Measurements from ENCODE around the gene RHBDL1. TPM values are rescaled to one million over a fixed set of nuclear protein-coding genes. Genes with fewer than 3 reads are reported as not detected.

Gene RHBDL1
- total RNA-seq, 4 donors from 2014 or later: 1.5 to 2.0 TPM; not detected in 2

GRCh38 chr16:658679-659571, 16.5 kb upstream of the RHBDL1 start:
- TF ChIP-seq POLR2A (IDR thresholded peaks at IDR 0.05): no peak
- TF ChIP-seq CTCF (IDR thresholded peaks at IDR 0.05): no peak
- Histone ChIP-seq H3K36me3 (no peaks in the 10 kb centered on the region), H3K9me3 (no peaks in the 10 kb centered on the region), H3K27me3 (no peaks in the 10 kb centered on the region), H3K27ac (no peak overlapping the region), H3K4me3 (no peak overlapping the region), H3K4me1 (peaks cover 3 to 5% of the 10 kb centered on the region in 2 donors)
- intact Hi-C loops (cut with DNase I; ENCODE audit: low total_unique reads): no loop called here
- DNase-seq: no peak

GRCh38 chr16:659618-660017, 15.9 kb upstream of the RHBDL1 start:
- no peak overlapping the region for H3K4me3 ChIP-seq
- no peaks in the 10 kb centered on the region for H3K27me3 ChIP-seq
- peaks cover 3 to 5% of the 10 kb centered on the region in 2 donors for H3K4me1 ChIP-seq
- H3K36me3 ChIP-seq: no peaks in the 10 kb centered on the region
- H3K27ac ChIP-seq: no peak overlapping the region
- DNase-seq: no peak
- H3K9me3 ChIP-seq: no peaks in the 10 kb centered on the region
- TF ChIP-seq POLR2A (IDR thresholded peaks at IDR 0.05) (no peak), CTCF (IDR thresholded peaks at IDR 0.05) (no peak)
- intact Hi-C loops (cut with DNase I; ENCODE audit: low total_unique reads): loop anchor here (10.0 kb wide), 1 partner anchor 85 kb away; no protein-coding TSS in a partner anchor

DNA sequence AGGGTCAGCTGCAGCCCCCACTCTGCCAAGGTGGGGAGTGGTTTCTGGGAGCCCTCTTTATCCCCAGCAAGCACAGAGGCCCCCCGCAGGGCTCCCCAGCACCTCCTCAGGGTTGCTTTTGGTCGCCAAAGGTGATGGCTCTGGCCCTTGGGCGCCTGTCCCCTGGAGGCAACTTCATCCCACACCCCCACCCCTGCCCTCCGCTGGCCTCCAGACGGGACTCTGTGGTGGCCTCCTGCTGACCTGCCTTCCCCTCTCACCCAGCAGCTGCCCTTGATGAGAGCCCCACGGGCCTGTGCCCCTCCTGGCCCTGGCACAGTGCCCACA, 15.4 kb upstream of the RHBDL1 start:
- TF ChIP-seq POLR2A (IDR thresholded peaks at IDR 0.05) (no peak), CTCF (IDR thresholded peaks at IDR 0.05) (no peak)
- H3K27me3 ChIP-seq: no peaks in the 10 kb centered on the region
- no peaks in the 10 kb centered on the region for H3K9me3 ChIP-seq
- intact Hi-C loops (cut with DNase I; ENCODE audit: low total_unique reads): loop anchor here (10.0 kb wide), 1 partner anchor 85 kb away; no protein-coding TSS in a partner anchor
- no peak for DNase-seq
- H3K36me3 ChIP-seq: no peaks in the 10 kb centered on the region
- peaks cover 3 to 5% of the 10 kb centered on the region in 2 donors for H3K4me1 ChIP-seq
- peak overlapping the region; percentile 76 to 79 for H3K27ac ChIP-seq
- no peak overlapping the region for H3K4me3 ChIP-seq

- Histone ChIP-seq H3K4me1 (peaks cover 3 to 5% of the 10 kb centered on the region in 2 donors), H3K36me3 (no peaks in the 10 kb centered on the region), H3K9me3 (no peaks in the 10 kb centered on the region), H3K27me3 (no peaks in the 10 kb centered on the region), H3K27ac (peak overlapping the region; percentile 76 to 79), H3K4me3 (no peak overlapping the region)
- TF ChIP-seq CTCF (IDR thresholded peaks at IDR 0.05) (peak; percentile 51 to 76 (median 72)), POLR2A (IDR thresholded peaks at IDR 0.05) (peak in 1 of 2 donors; percentile 10)
- DNase-seq: peak; percentile 85 to 91
- intact Hi-C loops (cut with DNase I; ENCODE audit: low total_unique reads): loop anchor here (10.0 kb wide), 1 partner anchor 86 kb away; no protein-coding TSS in a partner anchor
These were observed 14.8 kb upstream of the RHBDL1 start for GRCh38 chr16:660459-661183.

Data from uterus (tissue), 4 donors.